HT-29 (cell line): ENCODE results near the gene MARCHF10. TPM values are rescaled to one million over a fixed set of nuclear protein-coding genes. Genes with fewer than 3 reads are reported as not detected.
"Not testable (repeated sequence)": the region's sequence is repeated elsewhere in the genome, so short reads cannot be mapped to it uniquely, and the experiment has no call there.

Experiments
- DNase-seq: peaks from one replicate; pipeline ENCODE4 v3.0.0-alpha.2; 2015; ENCODE audit warnings: low spot score
- total RNA-seq: library from RNA; depleted of rRNA; stranded (reverse); fragments of >200 nt; shearing (Covaris generic); gene quantifications from 2 replicates; pipeline ENCODE4 v1.2.3, GENCODE V29; 2014

The MARCHF10 gene
- total RNA-seq, 1 experiment from 2014 or later = not detected

DNA sequence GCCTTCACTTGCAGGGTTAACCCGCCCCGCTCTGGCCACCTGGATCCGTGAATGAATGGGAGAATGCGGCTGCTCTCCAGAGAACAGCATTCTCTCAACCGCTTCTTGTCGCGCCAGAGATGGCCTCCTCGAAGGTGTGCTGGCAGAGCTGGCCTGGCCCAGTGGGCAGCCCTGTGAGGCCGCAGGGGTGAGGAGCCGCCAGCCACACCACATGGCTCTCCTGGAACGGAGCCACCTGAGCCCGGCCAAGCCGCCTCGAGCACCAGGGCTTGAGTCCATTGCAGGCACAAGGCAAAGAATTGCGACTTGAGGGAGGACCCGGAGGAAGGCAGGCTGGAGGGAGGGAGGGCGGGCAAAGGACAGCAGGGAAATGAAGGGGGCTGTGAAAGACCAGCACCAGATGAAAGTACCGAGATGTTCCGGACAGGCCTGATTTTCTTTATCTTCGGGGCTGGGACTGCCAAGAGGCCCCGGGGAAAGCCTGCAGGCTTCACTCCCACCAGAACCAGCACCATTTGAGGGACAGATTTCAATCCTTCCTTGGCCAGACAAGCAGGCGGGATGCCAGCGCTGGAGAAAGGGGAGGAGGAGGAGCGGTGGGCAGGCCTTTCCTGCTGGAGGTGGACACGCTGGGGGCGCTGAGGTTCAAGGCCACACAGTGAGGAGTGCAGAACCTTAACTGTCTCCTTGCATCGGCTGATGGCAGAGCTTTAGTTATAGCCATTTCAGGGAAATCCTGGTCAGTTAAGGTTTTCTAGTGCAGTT, 111.2 kb downstream of the MARCHF10 start:
- DNase-seq = no peak

- DNase-seq = no peak
These were observed 111.9 kb downstream of the MARCHF10 start for GRCh38 chr17:62696256-62696655.

DNA sequence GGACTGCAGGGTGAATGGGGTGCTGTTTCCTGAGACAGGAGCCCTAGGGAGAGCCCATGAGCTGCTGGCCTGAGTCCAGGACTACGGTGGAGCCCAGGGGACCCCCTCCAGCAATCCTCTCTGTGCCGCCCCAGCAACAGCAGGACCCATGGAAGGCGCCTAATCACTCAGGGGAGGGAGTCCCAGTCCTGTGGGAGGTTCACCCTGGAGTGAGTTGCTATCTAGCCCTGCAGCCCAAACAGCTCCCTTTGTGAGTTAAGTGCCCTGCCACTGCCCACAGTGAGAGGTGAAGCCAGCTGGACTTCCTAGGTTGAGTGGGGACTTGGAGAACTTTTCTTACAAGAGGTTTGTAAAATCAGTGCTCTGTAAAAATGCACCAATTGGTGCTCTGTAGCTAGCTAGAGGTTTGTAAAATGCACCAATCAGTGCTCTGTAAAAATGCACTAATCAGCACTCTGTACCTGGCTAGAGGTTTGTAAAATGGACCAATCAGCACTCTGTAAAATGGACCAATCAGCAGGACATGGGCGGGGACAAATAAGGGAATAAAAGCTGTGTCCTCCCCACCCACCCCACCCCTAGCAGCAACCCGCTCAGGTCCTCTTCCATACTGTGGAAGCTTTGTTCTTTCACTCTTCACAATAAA, 112.9 kb downstream of the MARCHF10 start:
- not testable (repeated sequence) for DNase-seq

- no peak for DNase-seq
These were observed 114.3 kb downstream of the MARCHF10 start for GRCh38 chr17:62693616-62694409.

DNA sequence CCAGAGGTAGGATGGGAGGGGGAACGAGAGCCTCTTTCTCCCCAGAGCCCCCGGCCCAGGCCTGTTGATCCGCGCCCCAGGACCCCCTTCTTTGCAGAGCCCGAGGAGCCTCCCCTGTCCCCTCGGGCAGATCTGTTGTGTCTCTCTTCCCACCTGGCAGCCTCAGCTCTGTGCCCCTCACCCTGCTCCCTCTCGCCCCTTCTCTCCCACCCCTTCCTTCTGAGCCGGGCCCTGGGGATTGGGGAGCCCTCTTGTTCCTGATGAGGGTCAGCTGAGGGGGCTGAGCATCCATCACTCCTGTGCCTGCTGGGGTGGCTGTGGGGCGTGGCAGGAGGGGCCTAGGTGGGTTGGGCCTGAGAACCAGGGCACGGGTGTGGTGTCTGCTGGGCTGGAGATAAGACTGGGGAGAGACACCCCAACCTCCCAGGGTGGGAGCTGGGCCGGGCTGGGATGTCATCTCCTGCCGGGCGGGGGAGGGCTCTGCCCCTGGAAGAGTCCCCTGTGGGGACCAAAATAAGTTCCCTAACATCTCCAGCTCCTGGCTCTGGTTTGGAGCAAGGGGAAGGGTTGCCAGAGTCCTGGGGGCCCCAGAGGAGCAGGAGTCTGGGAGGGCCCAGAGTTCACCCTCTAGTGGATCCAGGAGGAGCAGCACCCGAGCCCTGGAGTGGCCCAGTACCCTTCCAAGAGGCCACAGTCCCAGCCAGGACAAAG, 115.2 kb downstream of the MARCHF10 start:
- peak; percentile 32 for DNase-seq

DNA sequence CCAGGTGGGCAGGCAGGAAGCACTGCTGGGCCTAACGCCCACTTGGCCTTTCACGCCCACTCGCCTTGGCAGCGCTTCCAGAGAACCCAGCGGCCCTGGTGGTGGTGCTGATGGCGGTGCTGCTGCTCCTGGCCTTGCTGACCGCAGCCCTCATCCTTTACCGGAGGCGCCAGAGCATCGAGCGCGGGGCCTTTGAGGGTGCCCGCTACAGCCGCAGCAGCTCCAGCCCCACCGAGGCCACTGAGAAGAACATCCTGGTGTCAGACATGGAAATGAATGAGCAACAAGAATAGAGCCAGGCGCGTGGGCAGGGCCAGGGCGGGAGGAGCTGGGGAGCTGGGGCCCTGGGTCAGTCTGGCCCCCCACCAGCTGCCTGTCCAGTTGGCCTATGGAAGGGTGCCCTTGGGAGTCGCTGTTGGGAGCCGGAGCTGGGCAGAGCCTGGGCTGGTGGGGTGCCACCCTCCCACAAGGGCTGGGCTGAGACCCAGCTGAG, 115.9 kb downstream of the MARCHF10 start:
- DNase-seq = no peak

DNA sequence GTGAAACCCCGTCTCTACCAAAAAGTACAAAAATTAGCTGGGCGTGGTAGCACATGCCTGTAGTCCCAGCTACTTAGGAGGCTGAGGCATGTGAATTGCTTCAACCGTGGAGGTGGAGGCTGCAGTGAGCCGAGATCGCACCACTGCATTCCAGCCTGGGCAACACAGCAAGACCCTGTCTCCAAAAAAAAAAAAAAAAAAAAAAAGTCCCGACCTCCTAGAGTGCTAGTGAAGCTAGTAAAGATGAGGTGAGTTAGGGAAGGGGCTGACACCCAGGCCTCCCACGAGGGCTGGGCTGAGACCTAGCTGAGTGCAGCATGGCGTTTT, 116.6 kb downstream of the MARCHF10 start:
- not testable (repeated sequence) for DNase-seq

DNA sequence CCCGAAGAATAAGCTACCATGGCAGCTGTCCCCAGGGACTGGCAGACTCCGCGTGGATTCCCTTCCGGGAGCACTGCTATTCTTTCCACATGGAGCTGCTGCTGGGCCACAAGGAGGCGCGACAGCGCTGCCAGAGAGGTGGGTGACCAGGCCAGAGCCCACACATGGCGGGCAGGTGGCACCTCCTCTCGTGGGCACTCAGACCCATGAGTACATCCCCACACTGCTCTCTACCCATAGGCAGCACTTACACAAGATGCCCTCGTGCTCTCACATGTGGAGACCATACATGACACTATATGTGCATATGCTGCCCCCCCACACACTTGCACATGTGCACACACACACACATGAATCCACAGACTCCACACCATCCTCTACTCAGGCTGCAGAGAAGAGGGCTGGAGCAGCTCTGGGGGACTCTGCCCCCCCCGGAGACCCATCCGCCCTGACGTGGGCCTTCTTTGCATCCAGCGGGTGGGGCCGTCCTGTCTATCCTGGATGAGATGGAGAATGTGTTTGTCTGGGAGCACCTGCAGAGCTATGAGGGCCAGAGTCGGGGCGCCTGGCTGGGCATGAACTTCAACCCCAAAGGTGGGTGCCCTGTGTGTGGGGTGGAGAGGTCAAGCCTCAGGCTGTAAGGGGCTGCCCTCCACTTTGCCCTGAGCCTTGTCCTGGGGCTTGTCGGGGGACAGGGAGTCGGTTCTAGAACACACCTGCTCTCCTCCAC, 117.8 kb downstream of the MARCHF10 start:
- DNase-seq = no peak

- no peak for DNase-seq
These were observed 118.5 kb downstream of the MARCHF10 start for GRCh38 chr17:62689441-62690167.

DNA sequence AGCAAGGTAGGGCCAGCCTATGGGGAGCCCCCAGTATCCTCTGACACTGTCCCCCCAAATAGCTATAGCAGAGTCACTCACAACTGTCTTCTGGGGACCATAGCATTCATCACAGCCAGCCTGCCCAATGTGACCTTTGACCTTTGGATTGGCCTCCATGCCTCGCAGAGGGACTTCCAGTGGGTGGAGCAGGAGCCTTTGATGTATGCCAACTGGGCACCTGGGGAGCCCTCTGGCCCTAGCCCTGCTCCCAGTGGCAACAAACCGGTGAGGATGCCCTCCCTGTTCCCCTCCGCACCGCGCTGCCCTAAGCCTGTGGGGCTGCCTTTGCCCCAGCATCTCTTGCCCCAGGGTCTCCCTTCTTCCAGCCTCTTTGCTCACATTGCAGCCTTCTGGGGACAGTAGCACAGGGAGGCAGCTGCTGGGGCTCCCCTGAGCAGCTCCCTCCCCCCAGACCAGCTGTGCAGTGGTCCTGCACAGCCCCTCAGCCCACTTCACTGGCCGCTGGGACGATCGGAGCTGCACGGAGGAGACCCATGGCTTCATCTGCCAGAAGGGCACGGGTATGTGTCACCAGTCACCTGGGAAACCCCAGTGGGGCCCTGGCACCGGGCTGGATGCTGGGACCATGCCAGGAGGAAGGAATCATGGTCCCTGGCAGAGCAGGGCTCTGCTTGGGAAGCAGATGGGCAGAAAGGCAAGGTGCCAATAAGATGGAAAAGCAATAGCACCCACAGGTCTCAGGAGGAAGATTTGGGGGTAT, 119.5 kb downstream of the MARCHF10 start:
- no peak for DNase-seq

- DNase-seq = no peak
These were observed 120.1 kb downstream of the MARCHF10 start for GRCh38 chr17:62687997-62688396.

DNA sequence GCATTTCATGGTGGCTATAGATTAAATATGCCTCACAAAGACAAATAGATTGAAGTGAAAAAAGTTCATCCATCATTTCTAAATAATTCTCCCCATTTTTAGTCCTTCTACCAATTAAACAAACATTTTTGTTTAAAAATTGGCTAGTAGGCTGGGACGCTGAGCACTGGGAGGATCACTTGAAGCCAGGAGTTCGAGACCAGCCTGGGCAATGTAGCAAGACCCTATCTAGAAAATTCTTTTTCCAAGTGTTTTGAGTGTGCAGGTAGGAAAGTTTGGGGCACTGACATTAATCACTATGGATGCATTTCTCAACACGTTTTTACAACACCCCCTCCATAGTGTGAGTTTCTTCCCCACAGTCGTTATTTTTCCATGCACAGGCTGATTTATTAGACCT, 123.9 kb downstream of the MARCHF10 start:
- DNase-seq = no peak

- no peak for DNase-seq
These were observed 126.2 kb downstream of the MARCHF10 start for GRCh38 chr17:62681939-62682381.

GRCh38 chr17:62681061-62681938, 126.8 kb downstream of the MARCHF10 start:
- DNase-seq = no peak

DNA sequence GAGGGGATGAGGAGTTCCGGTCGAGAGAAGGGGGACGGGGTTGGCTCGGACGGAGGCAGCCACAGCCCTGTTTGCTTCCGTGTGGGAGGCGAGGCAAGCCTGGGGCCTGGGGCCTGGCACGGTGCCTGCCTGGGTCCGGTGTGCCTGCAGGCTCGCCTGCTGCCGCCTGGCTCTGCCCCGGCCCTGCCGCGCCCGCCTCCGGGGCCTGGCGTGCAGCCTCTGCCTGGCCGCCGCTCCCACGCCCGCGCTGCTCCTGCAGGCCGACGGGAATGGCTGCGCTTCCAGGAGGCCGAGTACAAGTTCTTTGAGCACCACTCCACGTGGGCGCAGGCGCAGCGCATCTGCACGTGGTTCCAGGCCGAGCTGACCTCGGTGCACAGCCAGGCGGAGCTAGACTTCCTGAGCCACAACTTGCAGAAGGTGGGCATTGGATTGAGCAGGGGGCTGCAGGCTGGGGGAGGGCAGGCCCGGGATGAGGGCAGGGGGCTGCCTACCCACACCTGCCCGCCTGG, 127.5 kb downstream of the MARCHF10 start:
- peak; percentile 22 for DNase-seq

DNA sequence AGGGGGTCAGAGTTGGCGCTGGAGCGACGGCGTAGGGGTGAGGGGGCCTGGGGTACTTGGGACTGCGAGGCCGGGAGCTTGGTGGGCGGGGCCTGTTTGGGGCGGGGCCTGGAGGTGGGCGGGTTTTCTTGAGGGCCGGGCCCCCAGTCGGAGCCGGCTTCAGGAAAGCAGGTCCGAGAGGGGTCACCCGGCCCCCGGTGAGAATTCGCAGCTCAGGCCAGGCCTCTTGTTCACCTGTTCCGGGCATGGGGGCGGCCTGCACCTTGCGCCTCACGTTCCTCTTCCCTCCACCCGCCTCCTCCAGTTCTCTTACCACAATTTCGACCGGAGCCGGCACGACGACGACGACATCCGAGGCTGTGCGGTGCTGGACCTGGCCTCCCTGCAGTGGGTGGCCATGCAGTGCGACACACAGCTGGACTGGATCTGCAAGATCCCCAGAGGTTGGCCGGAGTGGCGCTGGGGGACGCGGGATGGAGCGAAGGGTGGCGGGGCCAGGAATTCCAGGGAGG, 128.2 kb downstream of the MARCHF10 start:
- DNase-seq = no peak

DNA sequence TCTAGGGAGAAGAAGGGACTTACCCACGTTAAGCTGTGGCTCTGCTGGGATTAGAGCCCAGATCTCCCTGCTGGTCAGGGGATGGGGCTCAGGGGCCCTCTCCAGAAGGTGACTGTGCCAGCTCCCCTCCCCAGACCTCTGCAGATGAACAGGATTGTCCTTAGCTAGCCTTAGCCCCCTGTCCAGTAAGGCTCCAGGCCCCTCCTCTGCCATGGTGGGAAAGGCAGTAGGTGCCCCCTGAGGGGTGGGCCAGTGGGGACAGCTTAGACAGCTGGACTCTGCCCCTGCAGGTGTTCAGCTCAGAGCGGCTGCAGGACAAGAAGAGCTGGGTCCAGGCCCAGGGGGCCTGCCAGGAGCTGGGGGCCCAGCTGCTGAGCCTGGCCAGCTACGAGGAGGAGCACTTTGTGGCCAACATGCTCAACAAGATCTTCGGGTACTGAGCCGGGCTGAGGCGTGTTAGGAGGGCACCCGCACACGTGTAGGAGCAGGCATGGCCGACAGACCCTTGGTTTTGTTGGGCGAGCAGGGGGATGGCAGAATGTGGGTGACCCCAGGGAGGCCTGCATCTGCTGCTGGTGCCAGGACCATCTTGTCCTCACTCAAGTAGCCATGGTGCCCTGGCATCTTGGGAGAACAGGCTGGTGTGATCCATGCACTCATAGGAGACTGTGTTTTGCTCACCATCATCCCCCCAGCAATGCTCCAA, 129.7 kb downstream of the MARCHF10 start:
- DNase-seq = no peak
